CD4-positive, alpha-beta memory T cell (primary cell): ENCODE data around the gene CDK14. TPM values are rescaled to one million over a fixed set of nuclear protein-coding genes. Genes with fewer than 3 reads are reported as not detected.

Experiments
- CTCF ChIA-PET: fragments of 350-600 bp; sonication (Branson Sonifier 250); formaldehyde crosslinking; loops from one replicate; lab custom pipeline; 2021; ENCODE audit warnings: inconsistent platforms; ENCODE audit not compliant: partially characterized antibody; lab: Charles Lee
- POLR2A ChIA-PET: fragments of 350-600 bp; sonication (Branson Sonifier 250); formaldehyde crosslinking; loops from one replicate; lab custom pipeline; 2021; ENCODE audit not compliant: partially characterized antibody; lab: Charles Lee
- DNase-seq, 5 donors: peaks; one replicate each; pipeline versions ENCODE4 v3.0.0 to v3.0.0-alpha.2; 2020 to 2022; ENCODE audit warnings: mixed read lengths in 1 of 5
- H3K27ac ChIP-seq: one replicate; pipeline ENCODE4 v1.7.0; 2013; ENCODE audit warnings: low read depth, low read length
- H3K27me3 ChIP-seq: 2 replicates; pipeline ENCODE4 v1.7.0; 2013; ENCODE audit warnings: mild to moderate bottlenecking, low read length, moderate library complexity; ENCODE audit not compliant: insufficient read depth
- H3K36me3 ChIP-seq: 2 replicates; pipeline ENCODE4 v1.7.0; 2013; ENCODE audit warnings: mild to moderate bottlenecking, low read length, moderate library complexity; ENCODE audit not compliant: insufficient read depth
- H3K4me1 ChIP-seq: 2 replicates; pipeline ENCODE4 v1.7.0; 2013; ENCODE audit warnings: mild to moderate bottlenecking, low read length, moderate library complexity; ENCODE audit not compliant: insufficient read depth
- H3K4me3 ChIP-seq, 2 donors: one replicate each; pipeline ENCODE4 v1.7.0; 2013; ENCODE audit warnings: low read length in 2 of 2, mild to moderate bottlenecking in 1 of 2
- H3K9me3 ChIP-seq, 2 donors: one replicate each; pipeline ENCODE4 v1.7.0; 2013; ENCODE audit warnings: low read length in 2 of 2, control low read depth in 1 of 2; ENCODE audit not compliant: control insufficient read depth in 1 of 2
- H3K27ac Mint-ChIP-seq, 7 donors: one replicate each; pipeline ENCODE4 v1.8.0; 2020 to 2021; ENCODE audit warnings: mixed read lengths in 7 of 7, mild to moderate bottlenecking in 6 of 7, inconsistent platforms in 3 of 7, moderate library complexity in 3 of 7
- H3K27me3 Mint-ChIP-seq, 2 donors: one replicate each; pipeline ENCODE4 v1.8.0; 2020 to 2021; ENCODE audit warnings: mixed read lengths in 2 of 2
- H3K36me3 Mint-ChIP-seq, 2 donors: one replicate each; pipeline ENCODE4 v1.8.0; 2020 to 2021; ENCODE audit warnings: mixed read lengths in 2 of 2, inconsistent platforms in 1 of 2, mild to moderate bottlenecking in 1 of 2
- H3K4me1 Mint-ChIP-seq, 4 donors: one replicate each; pipeline ENCODE4 v1.8.0; 2020 to 2021; ENCODE audit warnings: mixed read lengths in 4 of 4, mild to moderate bottlenecking in 1 of 4
- H3K4me3 Mint-ChIP-seq, 8 donors: one replicate each; pipeline ENCODE4 v1.8.0; 2020 to 2021; ENCODE audit warnings: mixed read lengths in 8 of 8, mild to moderate bottlenecking in 7 of 8, moderate library complexity in 6 of 8, inconsistent platforms in 3 of 8
- H3K9me3 Mint-ChIP-seq, 8 donors: one replicate each; pipeline ENCODE4 v1.8.0; 2020 to 2021; ENCODE audit warnings: mixed read lengths in 8 of 8, mild to moderate bottlenecking in 5 of 8, inconsistent platforms in 3 of 8, moderate library complexity in 1 of 8
- intact Hi-C: fragments of 100-400 bp; cut with micrococcal nuclease; formaldehyde crosslinking; loops from one replicate; pipeline ENCODE4 v1.15.1; 2023
- polyA plus RNA-seq, 2 donors: library from polyadenylated mRNA; unstranded; fragments of 300-500 nt; fragmentation: Illumina TruSeq; gene quantifications; one replicate each; pipeline ENCODE4 v1.2.3, GENCODE V29; 2021
- total RNA-seq, 2 experiments: library from RNA; stranded (reverse); gene quantifications; one replicate each; pipeline ENCODE4 v1.2.3, GENCODE V29; 2021

CDK14 gene
- total and polyA plus RNA-seq, 4 experiments from 2014 or later = 0.47 to 0.81 (median 0.70) TPM; not detected in 1

GRCh38 chr7:90910136-90910535, 314.0 kb downstream of the CDK14 start:
- Histone ChIP-seq H3K4me3 (no peak overlapping the region), H3K9me3 (no peaks in the 10 kb centered on the region), H3K36me3 (no peaks in the 10 kb centered on the region), H3K27me3 (no peaks in the 10 kb centered on the region), H3K27ac (no peak overlapping the region), H3K4me1 (no peaks in the 10 kb centered on the region)
- H3K36me3 Mint-ChIP-seq = no peaks in the 10 kb centered on the region
- no peak overlapping the region for H3K27ac Mint-ChIP-seq
- no peaks in the 10 kb centered on the region for H3K27me3 Mint-ChIP-seq
- peaks cover 0 to 2% (median 0%) of the 10 kb centered on the region in 8 donors for H3K9me3 Mint-ChIP-seq
- CTCF ChIA-PET = no interaction called here
- intact Hi-C loops = no loop called here
- no peak overlapping the region for H3K4me3 Mint-ChIP-seq
- no peak for DNase-seq
- POLR2A ChIA-PET = no interaction called here
- no peaks in the 10 kb centered on the region for H3K4me1 Mint-ChIP-seq

GRCh38 chr7:90916319-90916718, 320.2 kb downstream of the CDK14 start:
- no peaks in the 10 kb centered on the region for H3K36me3 ChIP-seq
- Mint-ChIP-seq H3K36me3 (no peaks in the 10 kb centered on the region), H3K9me3 (peaks cover 0 to 2% (median 0%) of the 10 kb centered on the region in 8 donors), H3K4me1 (no peaks in the 10 kb centered on the region), H3K27me3 (no peaks in the 10 kb centered on the region), H3K27ac (no peak overlapping the region), H3K4me3 (no peak overlapping the region)
- CTCF ChIA-PET = no interaction called here
- intact Hi-C loops = no loop called here
- H3K4me1 ChIP-seq = no peaks in the 10 kb centered on the region
- no peak overlapping the region for H3K27ac ChIP-seq
- POLR2A ChIA-PET = no interaction called here
- H3K9me3 ChIP-seq = no peaks in the 10 kb centered on the region
- no peak overlapping the region for H3K4me3 ChIP-seq
- H3K27me3 ChIP-seq = no peaks in the 10 kb centered on the region
- no peak for DNase-seq

- Mint-ChIP-seq H3K4me3 (no peak overlapping the region), H3K4me1 (no peaks in the 10 kb centered on the region), H3K36me3 (no peaks in the 10 kb centered on the region), H3K27ac (no peak overlapping the region), H3K9me3 (peaks cover 0 to 2% (median 0%) of the 10 kb centered on the region in 8 donors), H3K27me3 (no peaks in the 10 kb centered on the region)
- no peaks in the 10 kb centered on the region for H3K4me1 ChIP-seq
- H3K36me3 ChIP-seq = no peaks in the 10 kb centered on the region
- no peaks in the 10 kb centered on the region for H3K9me3 ChIP-seq
- H3K27me3 ChIP-seq = no peaks in the 10 kb centered on the region
- POLR2A ChIA-PET = no interaction called here
- no peak overlapping the region for H3K27ac ChIP-seq
- no peak for DNase-seq
- intact Hi-C loops = no loop called here
- CTCF ChIA-PET = no interaction called here
- H3K4me3 ChIP-seq = no peak overlapping the region
Observed at GRCh38 chr7:90917539-90917938, 321.4 kb downstream of the CDK14 start.

GRCh38 chr7:90918303-90918702, 322.2 kb downstream of the CDK14 start:
- POLR2A ChIA-PET = no interaction called here
- Mint-ChIP-seq H3K27ac (no peak overlapping the region), H3K27me3 (no peaks in the 10 kb centered on the region), H3K4me3 (no peak overlapping the region), H3K4me1 (no peaks in the 10 kb centered on the region), H3K36me3 (no peaks in the 10 kb centered on the region), H3K9me3 (peaks cover 0 to 2% (median 0%) of the 10 kb centered on the region in 8 donors)
- H3K36me3 ChIP-seq = no peaks in the 10 kb centered on the region
- no peaks in the 10 kb centered on the region for H3K27me3 ChIP-seq
- H3K27ac ChIP-seq = no peak overlapping the region
- DNase-seq = no peak
- H3K4me1 ChIP-seq = no peaks in the 10 kb centered on the region
- no peaks in the 10 kb centered on the region for H3K9me3 ChIP-seq
- intact Hi-C loops = no loop called here
- H3K4me3 ChIP-seq = no peak overlapping the region
- CTCF ChIA-PET = no interaction called here

- Mint-ChIP-seq H3K27ac (peak overlapping the region in 1 of 7 donors; percentile 12), H3K27me3 (no peaks in the 10 kb centered on the region), H3K4me1 (no peaks in the 10 kb centered on the region), H3K36me3 (no peaks in the 10 kb centered on the region), H3K9me3 (peaks cover 0 to 2% (median 0%) of the 10 kb centered on the region in 8 donors), H3K4me3 (no peak overlapping the region)
- no peak for DNase-seq
- Histone ChIP-seq H3K9me3 (no peaks in the 10 kb centered on the region), H3K4me1 (no peaks in the 10 kb centered on the region), H3K27ac (no peak overlapping the region), H3K4me3 (no peak overlapping the region), H3K27me3 (no peaks in the 10 kb centered on the region), H3K36me3 (no peaks in the 10 kb centered on the region)
- ChIA-PET POLR2A (no interaction called here), CTCF (interaction anchor here (1.4 kb wide), 1 partner anchor 13 kb away, joined by 3 read pairs; no protein-coding TSS in a partner anchor)
- intact Hi-C loops = no loop called here
Observed at GRCh38 chr7:90919816-90920215, 323.7 kb downstream of the CDK14 start.

- Histone ChIP-seq H3K27ac (no peak overlapping the region), H3K27me3 (no peaks in the 10 kb centered on the region), H3K36me3 (no peaks in the 10 kb centered on the region), H3K9me3 (no peaks in the 10 kb centered on the region), H3K4me3 (no peak overlapping the region), H3K4me1 (no peaks in the 10 kb centered on the region)
- Mint-ChIP-seq H3K36me3 (no peaks in the 10 kb centered on the region), H3K9me3 (no peaks in the 10 kb centered on the region), H3K27ac (no peak overlapping the region), H3K27me3 (no peaks in the 10 kb centered on the region), H3K4me1 (no peaks in the 10 kb centered on the region), H3K4me3 (no peak overlapping the region)
- POLR2A ChIA-PET = no interaction called here
- CTCF ChIA-PET = interaction anchor here (1.4 kb wide), 1 partner anchor 12 kb away, joined by 3 read pairs; no protein-coding TSS in a partner anchor
- intact Hi-C loops = no loop called here
- no peak for DNase-seq
Observed at GRCh38 chr7:90920336-90920735, 324.2 kb downstream of the CDK14 start.

GRCh38 chr7:90923541-90923997, 327.4 kb downstream of the CDK14 start:
- no peak overlapping the region for H3K27ac Mint-ChIP-seq
- no peaks in the 10 kb centered on the region for H3K9me3 ChIP-seq
- H3K9me3 Mint-ChIP-seq = peaks cover 0 to 5% (median 0%) of the 10 kb centered on the region in 8 donors
- H3K36me3 ChIP-seq = no peaks in the 10 kb centered on the region
- ChIA-PET POLR2A (no interaction called here), CTCF (no interaction called here)
- H3K27me3 Mint-ChIP-seq = no peaks in the 10 kb centered on the region
- H3K27ac ChIP-seq = no peak overlapping the region
- no peaks in the 10 kb centered on the region for H3K4me1 Mint-ChIP-seq
- no peaks in the 10 kb centered on the region for H3K36me3 Mint-ChIP-seq
- H3K4me3 ChIP-seq = no peak overlapping the region
- no peaks in the 10 kb centered on the region for H3K27me3 ChIP-seq
- intact Hi-C loops = no loop called here
- no peaks in the 10 kb centered on the region for H3K4me1 ChIP-seq
- no peak overlapping the region for H3K4me3 Mint-ChIP-seq
- DNase-seq = no peak
